Activated T-helper 2 cell treated with anti-CD3 and anti-CD28 coated beads, Interferon-gamma antibody, Interleukin-2, Interleukin-4, amounts not matched to agents 10 μg/mL and 5 μg/mL and 100 μg/mL, durations not matched to agents 14 hours and 24 hours and 36 hours (primary cell): ENCODE results near the gene DMAC2. TPM values are rescaled to one million over a fixed set of nuclear protein-coding genes. Genes with fewer than 3 reads are reported as not detected.

Experiments
- DNase-seq: peaks from one replicate; pipeline ENCODE4 v3.0.0; 2021; ENCODE audit warnings: low spot score
- H3K27ac Mint-ChIP-seq: one replicate; pipeline ENCODE4 v1.8.0; 2021; ENCODE audit warnings: mixed read lengths
- H3K27me3 Mint-ChIP-seq: one replicate; pipeline ENCODE4 v1.8.0; 2021; ENCODE audit warnings: low read depth, mixed read lengths
- H3K36me3 Mint-ChIP-seq: one replicate; pipeline ENCODE4 v1.8.0; 2021; ENCODE audit warnings: low read depth, mixed read lengths
- H3K4me1 Mint-ChIP-seq: one replicate; pipeline ENCODE4 v1.8.0; 2021; ENCODE audit warnings: low read depth, mixed read lengths
- H3K4me3 Mint-ChIP-seq: one replicate; pipeline ENCODE4 v1.8.0; 2021; ENCODE audit warnings: low read depth, mild to moderate bottlenecking, moderate library complexity, mixed read lengths
- H3K9me3 Mint-ChIP-seq: one replicate; pipeline ENCODE4 v1.8.0; 2021; ENCODE audit warnings: mixed read lengths
- intact Hi-C: fragments of 100-400 bp; cut with micrococcal nuclease; formaldehyde crosslinking; loops from one replicate; pipeline ENCODE4 v1.15.1; 2023
- total RNA-seq: library from RNA; stranded (reverse); gene quantifications from 2 replicates; pipeline ENCODE4 v1.2.3, GENCODE V29; 2022

DMAC2 gene
- total RNA-seq, 1 donor from 2014 or later: 58.3 TPM

DNA sequence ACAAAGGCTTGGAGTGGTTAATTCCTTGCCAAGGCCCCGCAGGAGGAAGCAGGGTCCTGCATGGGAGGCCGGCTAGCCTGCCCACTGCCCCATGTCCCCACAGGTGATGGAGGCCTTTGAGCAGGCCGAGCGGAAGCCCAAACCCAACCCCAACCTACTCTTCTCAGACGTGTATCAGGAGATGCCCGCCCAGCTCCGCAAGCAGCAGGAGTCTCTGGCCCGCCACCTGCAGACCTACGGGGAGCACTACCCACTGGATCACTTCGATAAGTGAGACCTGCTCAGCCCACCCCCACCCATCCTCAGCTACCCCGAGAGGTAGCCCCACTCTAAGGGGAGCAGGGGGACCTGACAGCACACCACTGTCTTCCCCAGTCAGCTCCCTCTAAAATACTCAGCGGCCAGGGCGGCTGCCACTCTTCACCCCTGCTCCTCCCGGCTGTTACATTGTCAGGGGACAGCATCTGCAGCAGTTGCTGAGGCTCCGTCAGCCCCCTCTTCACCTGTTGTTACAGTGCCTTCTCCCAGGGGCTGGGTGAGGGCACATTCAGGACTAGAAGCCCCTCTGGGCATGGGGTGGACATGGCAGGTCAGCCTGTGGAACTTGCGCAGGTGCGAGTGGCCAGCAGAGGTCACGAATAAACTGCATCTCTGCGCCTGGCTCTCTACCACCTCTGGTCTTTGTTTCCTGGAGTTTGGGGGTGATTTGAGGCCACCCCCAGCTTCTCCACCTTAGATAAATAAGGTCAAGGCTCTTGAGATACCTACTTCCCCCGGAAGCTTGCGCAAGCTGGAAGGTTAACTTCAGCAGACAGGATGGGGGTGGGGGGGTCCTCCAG is 15.2 kb downstream of the DMAC2 start:
- Mint-ChIP-seq H3K27ac (no peak overlapping the region), H3K27me3 (no peaks in the 10 kb centered on the region)
- intact Hi-C loops: no loop called here

DNA sequence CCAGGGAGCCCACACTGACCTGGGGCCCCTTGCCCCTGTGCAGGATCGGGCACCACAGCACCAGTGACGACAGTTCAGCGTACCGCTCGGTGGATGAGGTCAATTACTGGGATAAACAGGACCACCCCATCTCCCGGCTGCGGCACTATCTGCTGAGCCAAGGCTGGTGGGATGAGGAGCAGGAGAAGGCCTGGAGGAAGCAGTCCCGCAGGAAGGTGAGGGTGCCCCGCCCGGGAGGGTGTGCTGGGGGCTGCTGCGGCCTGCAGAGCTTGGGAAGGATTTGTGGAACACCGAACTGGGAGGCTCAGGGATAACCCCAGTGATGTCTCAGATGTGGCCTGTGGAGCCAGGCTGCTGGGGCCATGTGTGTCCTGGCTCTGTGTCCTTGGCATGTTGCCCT is 16.8 kb downstream of the DMAC2 start:
- H3K4me3 Mint-ChIP-seq: no peak overlapping the region
- no peaks in the 10 kb centered on the region for H3K9me3 Mint-ChIP-seq
- no peak overlapping the region for H3K27ac Mint-ChIP-seq
- DNase-seq: no peak
- intact Hi-C loops: no loop called here
- peaks cover 35% of the 10 kb centered on the region for H3K36me3 Mint-ChIP-seq
- peaks cover 8% of the 10 kb centered on the region for H3K4me1 Mint-ChIP-seq
- H3K27me3 Mint-ChIP-seq: no peaks in the 10 kb centered on the region

More for the DNA sequence above, 15.2 kb downstream of the DMAC2 start:
- no peak for DNase-seq
- Mint-ChIP-seq H3K4me3 (no peak overlapping the region), H3K4me1 (peaks cover 17% of the 10 kb centered on the region), H3K9me3 (no peaks in the 10 kb centered on the region), H3K36me3 (peaks cover 29% of the 10 kb centered on the region)

DNA sequence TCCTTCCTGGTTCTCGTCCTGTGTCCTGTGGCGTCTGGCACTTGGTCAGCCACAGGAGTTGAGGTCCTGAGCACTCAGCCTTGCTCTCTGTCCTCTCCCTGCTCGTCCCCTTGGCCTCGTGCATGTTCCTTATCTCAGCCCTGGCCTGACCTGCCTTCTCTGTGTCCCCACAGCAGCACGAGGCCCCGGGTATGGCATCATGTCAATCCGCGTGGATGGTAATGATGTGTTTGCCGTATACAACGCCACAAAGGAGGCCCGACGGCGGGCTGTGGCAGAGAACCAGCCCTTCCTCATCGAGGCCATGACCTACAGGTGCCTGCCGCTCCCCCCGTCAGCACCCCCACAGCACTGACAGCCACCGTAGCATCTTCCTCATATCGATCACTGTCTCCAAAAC is 17.3 kb downstream of the DMAC2 start:
- Mint-ChIP-seq H3K4me3 (no peak overlapping the region), H3K36me3 (peaks cover 35% of the 10 kb centered on the region), H3K9me3 (no peaks in the 10 kb centered on the region), H3K27ac (no peak overlapping the region), H3K27me3 (no peaks in the 10 kb centered on the region), H3K4me1 (peaks cover 4% of the 10 kb centered on the region)
- no peak for DNase-seq
- intact Hi-C loops: no loop called here

DNA sequence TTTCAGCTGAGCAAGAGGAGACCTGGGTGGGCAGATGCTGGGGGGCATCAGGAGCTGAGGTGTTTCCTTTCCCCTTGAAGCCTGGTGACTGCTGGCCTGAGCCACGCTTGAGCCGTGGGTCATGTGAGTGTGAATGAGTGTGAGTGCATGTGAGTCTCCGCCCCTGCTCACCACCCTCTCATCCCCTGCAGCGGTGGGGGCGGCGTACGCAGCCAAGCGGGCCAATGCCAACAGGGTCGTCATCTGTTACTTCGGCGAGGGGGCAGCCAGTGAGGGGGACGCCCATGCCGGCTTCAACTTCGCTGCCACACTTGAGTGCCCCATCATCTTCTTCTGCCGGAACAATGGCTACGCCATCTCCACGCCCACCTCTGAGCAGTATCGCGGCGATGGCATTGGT is 17.7 kb downstream of the DMAC2 start:
- H3K4me3 Mint-ChIP-seq: no peak overlapping the region
- H3K27me3 Mint-ChIP-seq: no peaks in the 10 kb centered on the region
- peaks cover 35% of the 10 kb centered on the region for H3K36me3 Mint-ChIP-seq
- DNase-seq: no peak
- no peak overlapping the region for H3K27ac Mint-ChIP-seq
- H3K9me3 Mint-ChIP-seq: no peaks in the 10 kb centered on the region
- H3K4me1 Mint-ChIP-seq: peaks cover 2% of the 10 kb centered on the region
- intact Hi-C loops: no loop called here

DNA sequence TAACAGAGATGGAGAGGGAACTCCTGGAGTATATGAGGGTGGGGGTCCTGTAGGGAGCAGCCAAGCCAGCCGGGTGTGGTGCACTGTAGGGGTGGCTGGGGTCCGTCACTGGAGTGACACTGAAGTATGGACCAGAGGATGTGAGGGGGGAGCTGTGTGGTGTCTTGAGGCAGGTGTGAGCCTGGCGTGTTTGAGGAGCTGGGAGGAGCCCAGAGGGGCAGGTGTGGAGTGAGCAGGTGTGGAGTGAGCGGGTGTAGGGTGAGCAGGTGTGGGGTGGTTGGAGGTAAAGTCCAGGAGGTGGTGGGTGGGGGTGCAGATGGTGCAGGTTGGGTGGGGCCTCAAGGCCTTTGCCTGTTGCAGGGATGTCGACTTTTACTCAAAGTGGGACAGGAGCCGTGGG is 18.4 kb downstream of the DMAC2 start:
- Mint-ChIP-seq H3K27ac (no peak overlapping the region), H3K27me3 (no peaks in the 10 kb centered on the region)
- intact Hi-C loops: no loop called here

DNA sequence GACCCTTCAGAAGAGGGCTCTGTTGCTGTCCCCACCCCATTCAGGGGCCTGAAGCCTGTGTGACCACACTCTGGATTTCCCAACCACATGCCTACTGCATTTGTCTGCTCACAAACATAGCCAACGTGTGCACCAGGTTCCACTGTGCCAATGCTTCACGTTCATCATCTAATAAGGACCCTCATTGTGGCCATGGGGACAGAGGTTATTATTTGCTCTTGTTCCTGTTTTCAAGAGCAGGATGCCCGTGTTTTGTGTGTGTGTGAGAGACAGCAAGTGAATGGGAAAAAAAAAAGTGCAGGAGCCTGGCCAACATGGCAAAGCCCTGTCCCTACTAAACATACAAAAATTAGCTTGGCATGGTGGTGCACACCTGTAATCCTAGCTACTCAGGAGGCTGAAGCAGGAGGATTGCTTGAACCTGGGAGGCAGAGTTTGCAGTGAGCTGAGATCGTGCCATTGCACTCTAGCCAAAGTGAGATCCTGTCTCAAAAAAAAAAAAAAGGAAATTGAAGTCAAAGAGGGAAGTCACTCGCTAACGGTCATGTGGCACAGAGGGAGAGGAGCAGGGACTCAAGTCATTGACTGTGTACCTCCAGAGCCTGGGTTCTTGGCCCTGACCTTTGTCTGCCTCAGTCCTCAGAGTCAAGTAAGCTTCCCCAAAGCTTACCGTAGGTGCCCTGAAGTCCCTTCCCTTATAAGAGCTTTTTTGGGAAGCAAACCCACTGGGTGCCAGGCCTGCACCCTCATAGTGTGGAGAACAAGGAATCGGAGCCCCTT is 19.4 kb downstream of the DMAC2 start:
- Mint-ChIP-seq H3K4me3 (no peak overlapping the region), H3K27ac (no peak overlapping the region), H3K9me3 (no peaks in the 10 kb centered on the region), H3K27me3 (no peaks in the 10 kb centered on the region), H3K36me3 (peaks cover 38% of the 10 kb centered on the region), H3K4me1 (no peaks in the 10 kb centered on the region)
- DNase-seq: no peak
- intact Hi-C loops: no loop called here

More for the DNA sequence above, 18.4 kb downstream of the DMAC2 start:
- no peak for DNase-seq
- H3K4me3 Mint-ChIP-seq: no peak overlapping the region
- H3K36me3 Mint-ChIP-seq: peaks cover 36% of the 10 kb centered on the region
- H3K9me3 Mint-ChIP-seq: no peaks in the 10 kb centered on the region
- H3K4me1 Mint-ChIP-seq: no peaks in the 10 kb centered on the region

DNA sequence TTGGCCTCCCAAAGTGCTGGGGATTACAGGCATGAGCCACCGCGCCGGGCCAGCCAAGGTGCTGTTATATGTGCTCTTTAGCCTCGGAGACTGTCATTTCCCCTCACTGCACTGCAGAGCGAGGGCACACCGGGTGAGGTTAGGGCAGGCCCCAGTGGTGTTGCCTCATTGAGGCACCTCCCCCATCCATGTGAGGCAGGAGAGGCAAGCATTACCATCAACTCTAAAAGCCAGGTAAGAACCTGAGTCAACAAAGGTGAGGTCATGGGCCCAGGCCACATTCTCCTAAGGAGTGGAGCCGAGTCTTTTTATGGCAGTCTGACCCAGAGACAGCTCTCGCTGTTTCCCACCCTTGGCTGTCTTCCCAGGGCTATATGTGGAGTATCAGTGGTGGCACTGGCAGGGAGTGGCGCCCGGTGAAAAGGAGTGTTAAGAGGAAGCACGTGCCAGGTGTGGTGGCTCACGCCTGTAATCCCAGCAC is 23.5 kb downstream of the DMAC2 start:
- intact Hi-C loops: no loop called here
- Mint-ChIP-seq H3K27me3 (no peaks in the 10 kb centered on the region), H3K36me3 (peaks cover 30% of the 10 kb centered on the region), H3K4me1 (no peaks in the 10 kb centered on the region), H3K9me3 (no peaks in the 10 kb centered on the region), H3K4me3 (no peak overlapping the region), H3K27ac (no peak overlapping the region)
- no peak for DNase-seq

DNA sequence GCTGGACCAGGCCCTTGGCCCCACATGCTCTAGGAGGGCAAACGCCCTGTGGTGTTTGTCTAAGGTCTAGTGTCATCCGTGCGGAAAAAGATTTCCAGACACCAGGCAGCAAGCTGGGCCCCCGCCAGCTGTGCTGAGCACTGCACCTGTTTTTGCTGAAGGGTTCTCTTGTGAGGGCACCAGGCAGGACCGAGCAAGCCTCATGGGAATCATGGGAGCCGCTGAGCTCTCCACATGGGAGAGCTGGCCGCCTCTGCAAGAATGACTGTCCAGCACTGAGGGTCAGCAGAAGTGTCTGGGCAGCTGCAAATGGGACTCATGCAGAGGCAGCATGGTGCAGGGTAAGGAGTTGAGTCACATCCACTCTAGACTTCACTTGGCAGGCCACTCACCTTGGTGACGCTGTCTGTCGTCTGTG is 24.5 kb downstream of the DMAC2 start:
- Mint-ChIP-seq H3K4me1 (no peaks in the 10 kb centered on the region), H3K36me3 (peaks cover 24% of the 10 kb centered on the region), H3K9me3 (no peaks in the 10 kb centered on the region), H3K27ac (no peak overlapping the region), H3K27me3 (no peaks in the 10 kb centered on the region), H3K4me3 (no peak overlapping the region)
- no peak for DNase-seq
- intact Hi-C loops: no loop called here

DNA sequence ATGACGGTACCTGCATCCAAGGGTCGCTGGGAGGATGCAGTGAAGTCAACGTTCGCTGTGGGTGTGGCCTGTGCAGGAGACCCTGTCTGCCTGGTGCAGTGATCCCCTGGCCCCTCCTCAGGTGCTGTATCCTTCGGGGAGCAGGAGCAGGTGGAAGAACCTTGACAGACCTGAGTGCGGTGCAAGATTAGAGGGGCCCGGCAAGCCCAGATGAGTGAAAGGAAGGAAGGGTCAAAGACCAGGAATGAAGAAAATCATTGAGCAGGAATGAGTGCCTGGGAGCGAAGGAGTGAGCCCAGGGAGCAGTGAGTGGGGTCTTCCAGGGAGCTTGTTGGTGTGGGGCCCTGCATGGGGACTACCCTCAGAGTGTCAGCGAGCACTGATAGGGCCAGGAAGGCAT is 25.3 kb downstream of the DMAC2 start:
- no peaks in the 10 kb centered on the region for H3K9me3 Mint-ChIP-seq
- peaks cover 19% of the 10 kb centered on the region for H3K36me3 Mint-ChIP-seq
- H3K4me1 Mint-ChIP-seq: peaks cover 3% of the 10 kb centered on the region
- no peak overlapping the region for H3K4me3 Mint-ChIP-seq
- H3K27ac Mint-ChIP-seq: no peak overlapping the region
- no peaks in the 10 kb centered on the region for H3K27me3 Mint-ChIP-seq
- intact Hi-C loops: no loop called here
- no peak for DNase-seq

DNA sequence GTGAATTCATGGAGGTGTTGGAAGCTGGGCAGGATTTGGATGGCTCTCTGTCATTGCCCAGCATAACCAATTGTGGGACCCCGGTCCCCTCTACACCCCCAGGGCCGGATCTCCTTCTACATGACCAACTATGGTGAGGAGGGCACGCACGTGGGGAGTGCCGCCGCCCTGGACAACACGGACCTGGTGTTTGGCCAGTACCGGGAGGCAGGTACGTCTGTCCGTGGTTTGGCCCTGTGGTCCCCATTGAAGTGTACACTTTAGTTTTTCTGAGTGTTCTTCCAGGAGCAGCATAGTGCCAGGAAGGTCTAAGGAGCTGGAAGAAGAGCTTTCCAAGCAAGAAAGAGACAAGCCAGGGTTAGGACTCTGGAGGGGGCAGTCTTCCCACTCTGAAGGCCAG is 25.8 kb downstream of the DMAC2 start:
- Mint-ChIP-seq H3K27ac (no peak overlapping the region), H3K36me3 (peaks cover 15% of the 10 kb centered on the region), H3K27me3 (no peaks in the 10 kb centered on the region), H3K4me3 (no peak overlapping the region), H3K4me1 (peaks cover 7% of the 10 kb centered on the region), H3K9me3 (no peaks in the 10 kb centered on the region)
- intact Hi-C loops: no loop called here
- DNase-seq: no peak

DNA sequence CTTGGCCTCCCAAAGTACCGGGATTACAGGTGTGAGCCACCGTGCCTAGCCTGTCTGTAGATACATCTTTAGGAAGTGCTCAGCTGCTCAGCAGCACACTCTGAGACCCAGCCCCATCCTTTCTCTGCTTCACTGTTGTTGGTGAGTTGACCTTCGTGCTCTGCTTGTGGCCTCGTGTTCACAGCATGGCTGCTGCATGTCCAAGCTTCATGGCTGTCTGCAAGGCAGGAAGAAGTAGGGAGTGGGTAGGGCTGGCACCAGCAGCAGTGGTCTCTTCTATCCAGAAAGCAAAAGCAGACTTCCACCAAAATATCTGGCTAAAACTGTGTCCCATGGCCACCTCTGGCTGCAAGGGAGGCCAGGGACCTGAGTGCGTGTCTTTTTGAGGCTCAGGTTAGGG is 26.8 kb downstream of the DMAC2 start:
- intact Hi-C loops: no loop called here
- no peak for DNase-seq
- Mint-ChIP-seq H3K4me1 (peaks cover 7% of the 10 kb centered on the region), H3K9me3 (no peaks in the 10 kb centered on the region), H3K4me3 (no peak overlapping the region), H3K27ac (no peak overlapping the region), H3K36me3 (peaks cover 9% of the 10 kb centered on the region), H3K27me3 (no peaks in the 10 kb centered on the region)

DNA sequence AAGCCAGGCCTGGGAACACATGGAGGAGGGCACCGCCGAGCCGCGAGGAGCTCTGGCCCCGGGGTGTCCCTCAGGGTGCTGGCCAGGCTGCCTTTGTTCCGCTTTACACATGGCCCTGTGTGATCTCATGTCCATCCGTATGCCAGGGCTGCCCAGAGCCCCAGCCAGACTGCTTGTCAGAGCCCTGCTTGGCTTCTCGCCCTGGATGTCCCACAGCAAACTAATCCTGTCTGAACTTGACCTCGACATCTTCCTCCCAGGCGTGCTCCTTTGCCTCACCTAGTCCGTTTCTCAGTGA is 27.8 kb downstream of the DMAC2 start:
- DNase-seq: no peak
- peaks cover 8% of the 10 kb centered on the region for H3K36me3 Mint-ChIP-seq
- peaks cover 7% of the 10 kb centered on the region for H3K4me1 Mint-ChIP-seq
- intact Hi-C loops: no loop called here
- H3K4me3 Mint-ChIP-seq: no peak overlapping the region
- H3K27ac Mint-ChIP-seq: no peak overlapping the region
- H3K27me3 Mint-ChIP-seq: no peaks in the 10 kb centered on the region
- H3K9me3 Mint-ChIP-seq: no peaks in the 10 kb centered on the region
